ENCODE results near the gene PRKCQ. TPM values are rescaled to one million over a fixed set of nuclear protein-coding genes. Genes with fewer than 3 reads are reported as not detected.
"Not testable (repeated sequence)": the region's sequence is repeated elsewhere in the genome, so short reads cannot be mapped to it uniquely, and the experiment has no call there.

The PRKCQ gene
- total RNA-seq, 1 donor: under 0.01 TPM

DNA sequence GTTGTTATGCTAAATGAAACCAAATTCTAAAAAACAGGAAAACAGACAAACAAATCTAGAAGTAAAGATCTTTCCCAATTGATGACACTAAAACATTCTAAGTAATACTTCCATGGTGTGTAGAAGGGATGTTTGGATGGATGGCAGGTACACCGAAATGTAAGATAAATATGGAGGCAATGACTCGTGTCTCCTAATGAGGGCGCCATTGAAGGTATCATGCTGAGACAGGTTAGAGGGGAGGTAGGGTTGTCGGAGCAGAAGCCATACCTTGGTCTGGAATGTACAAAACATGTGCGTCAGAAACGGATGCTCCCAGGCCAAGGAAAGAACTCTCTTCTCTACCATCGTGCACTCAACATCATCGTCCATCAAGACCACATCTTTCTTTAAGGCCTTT is 101.4 kb downstream of the PRKCQ start:
- H3K4me3 ChIP-seq (ENCODE audit: low read depth, low read length): no peak overlapping the region
- DNase-seq (ENCODE audit: low read depth): no peak
- TF ChIP-seq, protein P1, sequence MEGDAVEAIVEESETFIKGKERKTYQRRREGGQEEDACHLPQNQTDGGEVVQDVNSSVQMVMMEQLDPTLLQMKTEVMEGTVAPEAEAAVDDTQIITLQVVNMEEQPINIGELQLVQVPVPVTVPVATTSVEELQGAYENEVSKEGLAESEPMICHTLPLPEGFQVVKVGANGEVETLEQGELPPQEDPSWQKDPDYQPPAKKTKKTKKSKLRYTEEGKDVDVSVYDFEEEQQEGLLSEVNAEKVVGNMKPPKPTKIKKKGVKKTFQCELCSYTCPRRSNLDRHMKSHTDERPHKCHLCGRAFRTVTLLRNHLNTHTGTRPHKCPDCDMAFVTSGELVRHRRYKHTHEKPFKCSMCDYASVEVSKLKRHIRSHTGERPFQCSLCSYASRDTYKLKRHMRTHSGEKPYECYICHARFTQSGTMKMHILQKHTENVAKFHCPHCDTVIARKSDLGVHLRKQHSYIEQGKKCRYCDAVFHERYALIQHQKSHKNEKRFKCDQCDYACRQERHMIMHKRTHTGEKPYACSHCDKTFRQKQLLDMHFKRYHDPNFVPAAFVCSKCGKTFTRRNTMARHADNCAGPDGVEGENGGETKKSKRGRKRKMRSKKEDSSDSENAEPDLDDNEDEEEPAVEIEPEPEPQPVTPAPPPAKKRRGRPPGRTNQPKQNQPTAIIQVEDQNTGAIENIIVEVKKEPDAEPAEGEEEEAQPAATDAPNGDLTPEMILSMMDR (IDR thresholded peaks at IDR 0.05; ENCODE audit: insufficient read depth, low read depth, low read length): no peak

DNA sequence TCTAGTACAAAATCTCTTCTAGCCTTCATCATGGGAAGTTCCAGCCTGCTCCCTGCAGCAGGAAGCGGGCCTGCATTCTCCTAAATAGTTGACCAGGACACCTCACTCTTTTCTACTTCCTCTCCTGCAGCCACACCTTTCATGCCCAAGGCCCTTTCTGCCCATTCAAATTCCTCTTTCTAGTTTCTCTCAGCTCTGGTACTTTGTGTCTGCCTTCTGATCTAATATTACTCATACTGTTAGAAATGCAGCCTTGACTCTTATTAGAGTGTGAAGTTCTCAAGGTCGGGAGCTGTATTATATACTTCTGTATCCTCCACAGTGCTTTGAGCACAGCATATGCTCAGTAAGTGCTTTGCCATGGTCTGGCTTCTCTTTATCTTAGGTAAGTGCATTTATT is 103.1 kb downstream of the PRKCQ start:
- no peak overlapping the region for H3K4me3 ChIP-seq (ENCODE audit: low read depth, low read length)
- no peak for DNase-seq (ENCODE audit: low read depth)
- TF ChIP-seq, protein P1 (IDR thresholded peaks at IDR 0.05; ENCODE audit: insufficient read depth, low read depth, low read length): no peak

DNA sequence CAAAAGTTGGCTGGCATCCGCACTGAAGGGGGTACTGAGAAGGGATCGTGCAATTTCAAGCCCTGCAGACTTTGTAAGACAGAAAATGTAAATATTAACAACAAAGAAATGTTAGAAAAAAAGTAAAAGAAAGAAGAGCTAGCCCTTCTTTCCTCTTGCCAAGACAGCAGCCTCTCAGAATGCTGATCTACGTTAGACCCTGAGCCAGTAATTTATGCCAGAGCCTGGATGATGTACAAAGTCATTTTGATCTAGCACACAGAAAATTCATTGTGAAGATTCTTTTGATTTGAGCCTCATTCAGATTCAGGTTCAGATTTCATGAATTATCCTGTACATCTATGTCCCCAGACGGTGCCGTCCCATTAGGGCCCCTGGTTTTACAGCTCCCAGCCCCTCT is 105.2 kb downstream of the PRKCQ start:
- H3K4me3 ChIP-seq (ENCODE audit: low read depth, low read length): no peak overlapping the region
- TF ChIP-seq, protein P1 (IDR thresholded peaks at IDR 0.05; ENCODE audit: insufficient read depth, low read depth, low read length): no peak
- DNase-seq (ENCODE audit: low read depth): no peak

DNA sequence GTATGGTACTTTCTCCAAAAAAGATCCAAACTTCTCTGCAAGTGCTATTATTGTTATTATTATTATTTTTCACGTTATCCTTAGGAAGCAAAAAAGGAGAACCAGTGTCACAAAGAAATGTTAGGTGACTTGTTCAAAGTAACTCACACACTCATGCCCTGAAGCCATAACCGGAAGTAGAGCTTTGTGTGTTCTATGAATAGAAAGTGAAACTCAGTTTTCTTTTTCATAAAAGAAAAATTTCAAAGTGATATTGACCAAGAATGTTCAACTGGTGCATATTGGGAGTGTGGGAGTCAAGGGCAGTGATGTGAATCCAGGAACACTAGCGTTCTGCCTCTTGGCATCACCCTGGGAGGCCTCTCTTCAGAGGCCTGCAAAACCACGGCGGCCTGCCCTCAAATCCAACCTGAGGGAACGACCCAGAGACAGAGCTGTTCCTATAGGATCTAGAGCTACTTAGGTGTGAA is 106.1 kb downstream of the PRKCQ start:
- peak; percentile 10 for DNase-seq (ENCODE audit: low read depth)
- TF ChIP-seq, protein P1 (IDR thresholded peaks at IDR 0.05; ENCODE audit: insufficient read depth, low read depth, low read length): no peak

DNA sequence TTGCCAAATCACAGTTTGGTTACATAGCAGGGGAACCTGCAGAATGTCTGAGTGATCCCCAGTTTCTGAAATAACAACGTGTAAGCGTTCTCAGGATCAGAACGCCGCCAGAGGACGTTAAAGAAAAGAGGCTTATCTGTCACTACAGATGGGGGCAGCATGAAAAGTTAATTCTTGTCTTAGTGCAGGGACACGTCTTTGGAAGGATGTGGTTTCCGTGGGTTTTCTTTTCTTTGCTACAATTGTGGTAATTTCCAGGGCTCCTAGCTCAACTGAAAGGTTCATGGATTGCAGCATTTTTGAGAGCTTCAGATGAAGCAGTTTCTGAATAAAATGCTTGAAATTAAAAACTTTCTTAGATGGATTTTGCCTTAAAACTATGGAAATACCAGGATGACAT is 106.6 kb downstream of the PRKCQ start:
- TF ChIP-seq, protein P1 (IDR thresholded peaks at IDR 0.05; ENCODE audit: insufficient read depth, low read depth, low read length): no peak

More for the DNA sequence above, 106.1 kb downstream of the PRKCQ start:
- no peak overlapping the region for H3K4me3 ChIP-seq (ENCODE audit: low read depth, low read length)

DNA sequence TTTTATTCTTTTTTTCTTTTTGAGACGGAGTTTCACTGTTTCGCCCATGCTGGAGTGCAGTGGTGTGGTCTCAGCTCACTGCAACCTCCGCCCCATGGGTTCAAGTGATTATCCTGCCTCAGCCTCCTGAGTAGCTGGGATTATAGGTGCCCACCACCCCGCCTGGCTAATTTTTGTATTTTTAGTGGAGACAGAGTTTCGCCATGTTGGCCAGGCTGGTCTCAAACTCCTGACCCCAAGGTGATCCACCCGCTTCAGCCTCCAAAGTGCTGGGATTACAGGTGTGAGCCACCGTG is 107.4 kb downstream of the PRKCQ start:
- DNase-seq (ENCODE audit: low read depth); H3K4me3 ChIP-seq (ENCODE audit: low read depth, low read length): not testable (repeated sequence)

More for the DNA sequence above, 106.6 kb downstream of the PRKCQ start:
- H3K4me3 ChIP-seq (ENCODE audit: low read depth, low read length): no peak overlapping the region
- DNase-seq (ENCODE audit: low read depth): no peak

DNA sequence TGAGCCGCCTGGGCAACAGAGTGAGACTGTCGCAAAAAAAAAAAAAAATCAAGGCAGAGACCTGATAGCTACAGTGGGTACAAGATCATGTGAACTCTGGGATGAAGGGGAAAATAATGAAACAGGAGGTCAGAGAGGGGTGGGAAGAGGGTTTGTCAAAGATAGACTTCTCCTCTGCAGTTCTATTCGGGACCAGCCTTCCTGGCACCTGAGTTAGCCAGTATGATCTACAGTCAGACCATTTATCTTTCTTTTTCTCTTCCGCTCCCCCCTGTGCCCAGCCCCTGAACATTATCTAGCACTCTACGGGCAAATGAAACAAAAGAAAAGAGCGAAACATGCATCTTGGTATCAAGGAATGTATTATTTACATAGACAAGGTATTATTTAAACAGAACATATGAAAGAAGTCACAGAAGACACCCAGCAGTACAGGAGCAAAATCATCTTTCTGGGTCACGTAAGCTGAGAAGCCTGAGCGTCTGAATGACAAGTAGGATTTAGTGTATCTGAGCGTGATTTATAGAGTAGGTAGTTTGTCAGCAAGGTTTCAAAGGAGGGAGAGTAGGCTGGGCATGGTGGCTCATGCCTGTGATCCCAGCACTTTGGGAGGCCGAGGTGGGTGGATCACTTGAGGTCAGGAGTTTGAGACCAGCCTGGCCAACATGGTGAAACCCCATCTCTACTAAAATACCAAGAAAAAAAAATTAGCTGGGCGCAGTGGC is 109.0 kb downstream of the PRKCQ start:
- H3K4me3 ChIP-seq (ENCODE audit: low read depth, low read length): no peak overlapping the region
- TF ChIP-seq, protein P1 (IDR thresholded peaks at IDR 0.05; ENCODE audit: insufficient read depth, low read depth, low read length): no peak
- DNase-seq (ENCODE audit: low read depth): no peak
